BJ (cell line): ENCODE data around the gene ZBTB20. TPM values are rescaled to one million over a fixed set of nuclear protein-coding genes. Genes with fewer than 3 reads are reported as not detected.

Experiments used
- CTCF ChIA-PET: fragments of 350-600 bp; formaldehyde crosslinking; extraction: SDS; loops from one replicate; lab custom pipeline; 2021; ENCODE audit warnings: antibody characterized with exemption, inconsistent platforms; lab: Yijun Ruan, JAX
- POLR2A ChIA-PET: fragments of 300-600 bp; sonication (Branson Sonifier 250); formaldehyde crosslinking; extraction: SDS; loops from one replicate; lab custom pipeline; 2021; ENCODE audit warnings: antibody characterized with exemption; lab: Charles Lee
- DNase-seq: peaks from one replicate; pipeline ENCODE4 v3.0.0-alpha.2; 2011; ENCODE audit warnings: low read depth
- H3K27me3 ChIP-seq: 2 replicates; pipeline ENCODE4 v1.6.0; 2011; ENCODE audit warnings: low read length; ENCODE audit not compliant: control insufficient read depth, insufficient read depth
- H3K36me3 ChIP-seq: 2 replicates; pipeline ENCODE4 v1.5.1; 2011; ENCODE audit warnings: low read length; ENCODE audit not compliant: control insufficient read depth, insufficient read depth
- H3K4me3 ChIP-seq: 2 replicates; pipeline ENCODE4 v1.5.1; 2011; ENCODE audit warnings: low read depth, mild to moderate bottlenecking, control low read depth, low read length
- CTCF ChIP-seq: IDR thresholded peaks from 2 replicates; pipeline ENCODE4 v1.5.1; 2011; ENCODE audit warnings: low read depth, mild to moderate bottlenecking, control low read depth, inconsistent platforms, low read length, moderate library complexity; ENCODE audit not compliant: insufficient read depth
- polyA plus RNA-seq: library from polyadenylated mRNA; depleted of rRNA; stranded (reverse); fragments of >200 nt; gene quantifications from 2 replicates; pipeline ENCODE4 v1.2.3, GENCODE V29; 2011

ZBTB20 gene
- polyA plus RNA-seq, 1 experiment, result 6.0 TPM

- no peak for TF ChIP-seq CTCF
- DNase-seq, result no peak
- Histone ChIP-seq H3K27me3 (no peaks in the 10 kb centered on the region), H3K36me3 (no peaks in the 10 kb centered on the region), H3K4me3 (no peak overlapping the region)
- ChIA-PET CTCF (no interaction called here), POLR2A (no interaction called here)
Observed at GRCh38 chr3:114634635-114635034, 512.5 kb downstream of the ZBTB20 start.

DNA sequence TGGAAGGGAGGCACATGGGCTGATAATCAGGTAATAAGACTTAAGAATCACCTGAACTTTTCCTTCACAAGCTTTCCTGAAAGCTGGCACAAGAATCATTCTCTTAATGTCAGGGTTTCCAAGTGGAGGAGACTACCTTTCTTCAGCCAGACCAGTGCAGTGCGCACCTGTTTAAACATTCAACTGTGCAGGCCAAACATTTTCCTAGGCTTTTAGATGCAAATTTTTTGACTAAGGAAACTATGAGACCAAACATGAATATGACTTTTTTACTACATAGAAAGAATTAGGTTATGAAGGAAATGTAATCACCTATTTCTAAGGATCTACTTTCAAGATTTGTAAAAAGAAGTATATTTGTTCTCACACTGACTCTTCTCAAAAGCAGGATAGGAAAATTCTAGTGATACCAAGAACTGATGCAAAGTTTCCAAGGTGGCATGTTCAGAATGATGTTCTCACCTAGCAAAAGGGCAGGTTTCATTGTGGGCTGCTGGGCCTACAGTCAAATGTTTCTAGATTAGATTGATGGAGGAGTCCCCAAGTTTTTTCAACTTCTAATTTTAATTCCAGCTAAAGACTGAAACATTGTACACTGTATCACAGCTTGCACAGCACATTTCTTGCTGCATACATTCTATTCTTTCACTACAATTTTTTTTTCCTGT, 514.2 kb downstream of the ZBTB20 start:
- no peaks in the 10 kb centered on the region for H3K27me3 ChIP-seq
- H3K36me3 ChIP-seq, result no peaks in the 10 kb centered on the region
- ChIA-PET CTCF (no interaction called here), POLR2A (no interaction called here)
- no peak for TF ChIP-seq CTCF
- no peak overlapping the region for H3K4me3 ChIP-seq
- no peak for DNase-seq

- no peak for DNase-seq
- Histone ChIP-seq H3K36me3 (no peaks in the 10 kb centered on the region), H3K27me3 (no peaks in the 10 kb centered on the region), H3K4me3 (no peak overlapping the region)
- ChIA-PET CTCF (interaction anchor here (1.0 kb wide), 1 partner anchor 58 kb away, joined by 3 read pairs; no protein-coding TSS in a partner anchor), POLR2A (no interaction called here)
- TF ChIP-seq CTCF, result no peak
Observed at GRCh38 chr3:114627770-114628169, 519.3 kb downstream of the ZBTB20 start.

DNA sequence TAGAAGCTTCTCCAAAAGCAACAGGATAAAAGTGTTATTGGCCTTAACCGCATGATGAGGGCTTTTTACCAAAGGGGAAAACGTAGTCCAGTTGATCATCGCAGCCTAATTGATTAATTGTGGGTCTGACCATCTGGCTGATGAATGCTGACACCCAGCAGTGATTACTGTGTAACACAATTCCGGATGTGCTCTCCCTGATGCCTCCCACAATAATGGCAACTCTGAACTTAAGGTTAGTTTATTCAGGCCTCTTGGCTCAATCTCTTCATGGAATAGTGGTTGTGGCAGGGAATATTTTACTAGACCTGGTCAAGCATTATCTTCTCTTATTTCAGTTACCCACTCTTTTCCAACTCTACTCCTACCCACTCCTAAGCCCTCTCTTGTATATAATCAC, 520.3 kb downstream of the ZBTB20 start:
- no peaks in the 10 kb centered on the region for H3K36me3 ChIP-seq
- H3K4me3 ChIP-seq, result no peak overlapping the region
- no peaks in the 10 kb centered on the region for H3K27me3 ChIP-seq
- no peak for TF ChIP-seq CTCF
- ChIA-PET POLR2A (no interaction called here), CTCF (no interaction called here)
- DNase-seq, result no peak

DNA sequence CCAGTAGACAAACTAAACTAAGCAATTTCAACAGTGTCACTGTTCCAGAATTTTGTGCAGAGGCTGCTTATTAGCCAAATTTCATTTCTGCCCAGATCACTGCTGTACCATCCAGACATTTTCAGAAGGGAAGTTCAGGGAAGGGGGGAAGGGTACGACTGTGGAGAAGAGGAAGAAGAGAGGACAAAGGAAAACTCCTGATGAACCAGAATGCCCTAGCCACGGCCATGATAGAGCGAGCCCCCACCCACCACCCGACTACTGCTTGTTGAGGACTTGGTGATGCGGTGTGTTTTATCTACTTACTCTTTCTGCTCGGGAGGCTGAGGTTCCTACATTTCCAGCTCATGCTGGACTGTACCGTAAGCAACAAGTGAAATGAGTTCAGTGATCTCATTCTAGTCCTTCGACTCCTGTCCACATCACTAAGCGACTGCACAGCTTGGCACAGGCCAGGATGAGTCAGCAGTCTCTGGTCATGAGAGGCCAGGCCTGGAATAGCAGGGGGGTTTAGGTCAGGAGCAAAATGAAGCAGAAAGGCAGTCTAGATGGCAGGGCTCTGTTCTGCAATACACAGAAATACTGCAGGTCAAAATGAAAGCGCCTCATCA, 522.4 kb downstream of the ZBTB20 start:
- Histone ChIP-seq H3K27me3 (no peaks in the 10 kb centered on the region), H3K4me3 (peak overlapping the region; percentile 53), H3K36me3 (no peaks in the 10 kb centered on the region)
- POLR2A ChIA-PET, result interaction anchor here (0.8 to 1.0 kb wide), 2 partner anchors 25 to 60 kb away, joined by 3 read pairs; no protein-coding TSS in a partner anchor
- TF ChIP-seq CTCF, result no peak
- peak; percentile 84 for DNase-seq
- CTCF ChIA-PET, result interaction anchor here (1.6 kb wide), 1 partner anchor 174 kb away, joined by 3 read pairs; no protein-coding TSS in a partner anchor
